ENCODE results near the gene NXT1. TPM values are rescaled to one million over a fixed set of nuclear protein-coding genes. Genes with fewer than 3 reads are reported as not detected.

The NXT1 gene
- total and polyA plus RNA-seq, 2 donors from 2014 or later = 17.6 to 21.4 TPM

GRCh38 chr20:23314699-23315098, 35.9 kb upstream of the NXT1 start:
- TF ChIP-seq CTCF (IDR thresholded peaks at IDR 0.05; ENCODE audit: borderline replicate concordance, extremely low read depth, insufficient read depth) = no peak
- no peak overlapping the region for H3K27ac ChIP-seq (ENCODE audit: low read depth in 2 of 2, low read length in 2 of 2)

GRCh38 chr20:23315099-23315498, 35.5 kb upstream of the NXT1 start:
- Histone ChIP-seq H3K36me3 (ENCODE audit: control insufficient read depth in 2 of 3, insufficient read depth in 3 of 3, low read length in 3 of 3) (no peaks in the 10 kb centered on the region), H3K27me3 (ENCODE audit: control insufficient read depth, insufficient read depth, low read length) (no peaks in the 10 kb centered on the region), H3K9me3 (ENCODE audit: control insufficient read depth in 2 of 3, insufficient read depth in 1 of 3, low read length in 3 of 3) (no peaks in the 10 kb centered on the region), H3K27ac (ENCODE audit: low read depth in 2 of 2, low read length in 2 of 2) (no peak overlapping the region), H3K4me1 (ENCODE audit: control insufficient read depth in 2 of 3, insufficient read depth in 2 of 3, low read depth in 1 of 3, low read length in 3 of 3) (no peaks in the 10 kb centered on the region), H3K4me3 (ENCODE audit: low read length in 3 of 3) (no peak overlapping the region), H3K9ac (ENCODE audit: low read length in 3 of 3) (no peak overlapping the region)
- FAIRE-seq (no peak), DNase-seq (no peak)
- TF ChIP-seq CTCF (IDR thresholded peaks at IDR 0.05; ENCODE audit: borderline replicate concordance, extremely low read depth, insufficient read depth) = no peak
- intact Hi-C loops (cut with DNase I) = no loop called here

More at GRCh38 chr20:23314699-23315098, 35.9 kb upstream of the NXT1 start:
- Histone ChIP-seq H3K9ac (ENCODE audit: low read length in 3 of 3) (no peak overlapping the region), H3K36me3 (ENCODE audit: control insufficient read depth in 2 of 3, insufficient read depth in 3 of 3, low read length in 3 of 3) (no peaks in the 10 kb centered on the region), H3K4me1 (ENCODE audit: control insufficient read depth in 2 of 3, insufficient read depth in 2 of 3, low read depth in 1 of 3, low read length in 3 of 3) (no peaks in the 10 kb centered on the region), H3K9me3 (ENCODE audit: control insufficient read depth in 2 of 3, insufficient read depth in 1 of 3, low read length in 3 of 3) (no peaks in the 10 kb centered on the region), H3K27me3 (ENCODE audit: control insufficient read depth, insufficient read depth, low read length) (no peaks in the 10 kb centered on the region), H3K4me3 (ENCODE audit: low read length in 3 of 3) (no peak overlapping the region)
- FAIRE-seq (no peak), DNase-seq (no peak)
- intact Hi-C loops (cut with DNase I) = no loop called here

- FAIRE-seq (no peak), DNase-seq (no peak)
These were observed 34.0 kb upstream of the NXT1 start for GRCh38 chr20:23316626-23317025.

More at GRCh38 chr20:23316626-23317025, 34.0 kb upstream of the NXT1 start:
- intact Hi-C loops (cut with DNase I) = no loop called here
- H3K27me3 ChIP-seq (ENCODE audit: control insufficient read depth, insufficient read depth, low read length) = no peaks in the 10 kb centered on the region
- H3K27ac ChIP-seq (ENCODE audit: low read depth in 2 of 2, low read length in 2 of 2) = no peak overlapping the region
- H3K36me3 ChIP-seq (ENCODE audit: control insufficient read depth in 2 of 3, insufficient read depth in 3 of 3, low read length in 3 of 3) = no peaks in the 10 kb centered on the region
- H3K4me1 ChIP-seq (ENCODE audit: control insufficient read depth in 2 of 3, insufficient read depth in 2 of 3, low read depth in 1 of 3, low read length in 3 of 3) = no peaks in the 10 kb centered on the region
- no peak overlapping the region for H3K9ac ChIP-seq (ENCODE audit: low read length in 3 of 3)
- no peaks in the 10 kb centered on the region for H3K9me3 ChIP-seq (ENCODE audit: control insufficient read depth in 2 of 3, insufficient read depth in 1 of 3, low read length in 3 of 3)
- no peak for TF ChIP-seq CTCF (IDR thresholded peaks at IDR 0.05; ENCODE audit: borderline replicate concordance, extremely low read depth, insufficient read depth)
- no peak overlapping the region for H3K4me3 ChIP-seq (ENCODE audit: low read length in 3 of 3)
